Activated CD4-positive, alpha-beta T cell treated with anti-CD3 and anti-CD28 coated beads, Interleukin-10, Interleukin-2, amounts not matched to agents 100 ng/mL and 50 ng/mL, durations not matched to agents 16 hours and 8 hours (primary cell): Measurements from ENCODE around the gene MYBPHL.

ENCODE experiments used
- DNase-seq: peaks from one replicate; pipeline ENCODE4 v3.0.0-alpha.2; 2020

MYBPHL gene

DNA sequence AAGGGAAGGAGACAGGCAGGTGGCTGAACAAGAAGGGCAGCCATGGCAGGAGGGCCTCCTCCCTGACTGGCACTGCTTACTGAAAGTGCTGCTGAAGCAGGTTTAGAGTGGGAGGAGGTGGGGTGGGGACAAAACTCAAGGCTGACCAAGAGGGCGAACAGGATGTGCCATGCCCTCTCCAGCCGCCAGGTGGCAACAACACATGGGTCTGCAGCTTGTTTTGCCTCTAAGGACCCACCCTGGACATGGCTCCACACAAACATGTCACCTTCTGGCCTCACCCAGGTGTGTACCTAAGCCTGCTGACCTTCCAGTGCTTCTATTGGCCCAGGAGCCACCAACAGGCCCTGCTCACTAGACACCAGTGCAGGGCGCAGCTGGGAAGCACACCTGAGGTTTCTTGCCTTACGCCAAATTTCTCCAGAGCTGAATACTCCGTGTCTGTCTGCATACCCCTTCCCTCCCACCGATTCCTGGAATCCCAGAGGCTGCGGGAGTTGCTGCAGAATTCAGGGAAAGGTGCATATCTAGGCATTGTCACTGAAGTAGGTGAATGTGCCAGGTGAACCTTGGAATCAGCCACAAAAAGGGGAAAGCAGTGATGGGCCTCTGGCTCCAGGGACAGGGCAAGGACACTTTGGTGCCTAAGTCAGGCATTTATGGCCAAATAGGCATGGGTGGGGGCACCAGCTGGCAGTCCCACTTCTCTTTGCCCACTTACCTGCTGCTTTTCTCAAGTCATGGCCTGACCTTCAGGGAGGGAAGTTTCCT lies 29.2 kb downstream of the MYBPHL start:
- DNase-seq: peak; percentile 77

DNA sequence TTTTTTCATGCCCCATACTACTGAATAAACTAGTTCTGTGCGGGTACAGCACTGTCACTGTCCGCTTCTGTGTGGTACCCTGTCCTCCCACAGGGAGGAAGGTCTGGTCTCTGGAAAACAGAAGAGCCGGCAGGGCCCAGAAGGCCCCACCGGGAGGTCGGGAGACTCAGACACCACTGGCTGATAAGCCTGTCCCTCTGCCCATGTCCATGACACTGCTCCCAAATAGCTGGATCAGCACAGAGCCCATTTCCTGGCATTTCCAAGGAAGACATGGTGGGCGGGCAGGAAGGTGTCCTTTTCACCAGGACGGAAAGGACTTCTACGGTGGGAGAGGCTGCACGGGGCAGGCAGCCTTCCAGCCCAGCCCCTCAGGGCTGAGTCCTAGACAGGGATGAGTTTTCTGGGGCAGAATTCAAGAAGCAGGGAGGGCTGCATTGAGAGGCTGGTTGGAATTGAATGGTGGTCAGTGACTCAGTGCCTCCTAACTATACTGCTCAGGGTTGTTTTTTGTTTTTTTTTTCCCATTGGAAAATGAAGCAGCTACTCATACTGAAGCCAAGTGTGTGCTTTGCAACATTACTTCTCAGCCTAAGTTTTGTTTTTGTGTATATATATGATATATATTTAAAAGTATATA lies 31.0 kb downstream of the MYBPHL start:
- DNase-seq: no peak

DNA sequence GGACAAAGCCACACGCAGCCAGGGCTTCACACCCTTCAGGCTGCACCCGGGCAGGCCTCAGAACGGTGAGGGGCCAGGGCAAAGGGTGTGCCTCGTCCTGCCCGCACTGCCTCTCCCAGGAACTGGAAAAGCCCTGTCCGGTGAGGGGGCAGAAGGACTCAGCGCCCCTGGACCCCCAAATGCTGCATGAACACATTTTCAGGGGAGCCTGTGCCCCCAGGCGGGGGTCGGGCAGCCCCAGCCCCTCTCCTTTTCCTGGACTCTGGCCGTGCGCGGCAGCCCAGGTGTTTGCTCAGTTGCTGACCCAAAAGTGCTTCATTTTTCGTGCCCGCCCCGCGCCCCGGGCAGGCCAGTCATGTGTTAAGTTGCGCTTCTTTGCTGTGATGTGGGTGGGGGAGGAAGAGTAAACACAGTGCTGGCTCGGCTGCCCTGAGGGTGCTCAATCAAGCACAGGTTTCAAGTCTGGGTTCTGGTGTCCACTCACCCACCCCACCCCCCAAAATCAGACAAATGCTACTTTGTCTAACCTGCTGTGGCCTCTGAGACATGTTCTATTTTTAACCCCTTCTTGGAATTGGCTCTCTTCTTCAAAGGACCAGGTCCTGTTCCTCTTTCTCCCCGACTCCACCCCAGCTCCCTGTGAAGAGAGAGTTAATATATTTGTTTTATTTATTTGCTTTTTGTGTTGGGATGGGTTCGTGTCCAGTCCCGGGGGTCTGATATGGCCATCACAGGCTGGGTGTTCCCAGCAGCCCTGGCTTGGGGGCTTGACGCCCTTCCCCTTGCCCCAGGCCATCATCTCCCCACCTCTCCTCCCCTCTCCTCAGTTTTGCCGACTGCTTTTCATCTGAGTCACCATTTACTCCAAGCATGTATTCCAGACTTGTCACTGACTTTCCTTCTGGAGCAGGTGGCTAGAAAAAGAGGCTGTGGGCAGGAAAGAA lies 32.0 kb downstream of the MYBPHL start:
- DNase-seq: no peak

DNA sequence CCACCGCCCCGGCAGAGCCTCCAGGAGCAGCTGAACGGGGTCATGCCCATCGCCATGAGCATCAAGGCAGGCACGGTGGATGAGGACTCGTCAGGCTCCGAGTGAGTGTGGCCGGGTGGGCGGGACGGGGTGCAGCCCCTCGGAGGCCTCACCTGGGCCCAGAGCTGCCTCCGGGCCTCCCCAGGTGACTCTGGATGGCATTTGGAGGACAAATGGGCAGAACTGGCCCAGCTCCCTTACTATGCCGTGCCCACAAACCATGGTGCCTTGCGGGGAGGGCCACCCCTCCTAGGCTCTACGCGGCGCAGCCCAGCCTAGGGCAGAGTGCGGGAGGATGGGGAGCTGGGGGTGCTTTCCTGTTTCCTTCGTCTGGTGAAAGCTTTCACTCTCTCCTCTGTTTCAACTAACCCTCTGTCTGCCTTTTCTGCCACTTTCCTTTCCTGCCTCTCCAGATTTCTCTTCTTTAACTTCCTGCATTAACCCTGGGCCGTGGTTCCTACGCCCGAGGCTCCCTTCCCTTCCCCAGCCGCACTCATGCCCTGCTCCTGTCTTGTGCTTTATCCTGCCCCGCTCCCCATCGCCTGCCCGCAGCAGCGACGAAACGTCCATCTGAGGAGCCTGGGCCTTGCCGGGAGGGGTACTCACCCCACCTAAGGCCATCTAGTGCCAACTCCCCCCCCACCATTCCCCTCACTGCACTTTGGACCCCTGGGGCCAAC lies 33.1 kb downstream of the MYBPHL start:
- DNase-seq: no peak

DNA sequence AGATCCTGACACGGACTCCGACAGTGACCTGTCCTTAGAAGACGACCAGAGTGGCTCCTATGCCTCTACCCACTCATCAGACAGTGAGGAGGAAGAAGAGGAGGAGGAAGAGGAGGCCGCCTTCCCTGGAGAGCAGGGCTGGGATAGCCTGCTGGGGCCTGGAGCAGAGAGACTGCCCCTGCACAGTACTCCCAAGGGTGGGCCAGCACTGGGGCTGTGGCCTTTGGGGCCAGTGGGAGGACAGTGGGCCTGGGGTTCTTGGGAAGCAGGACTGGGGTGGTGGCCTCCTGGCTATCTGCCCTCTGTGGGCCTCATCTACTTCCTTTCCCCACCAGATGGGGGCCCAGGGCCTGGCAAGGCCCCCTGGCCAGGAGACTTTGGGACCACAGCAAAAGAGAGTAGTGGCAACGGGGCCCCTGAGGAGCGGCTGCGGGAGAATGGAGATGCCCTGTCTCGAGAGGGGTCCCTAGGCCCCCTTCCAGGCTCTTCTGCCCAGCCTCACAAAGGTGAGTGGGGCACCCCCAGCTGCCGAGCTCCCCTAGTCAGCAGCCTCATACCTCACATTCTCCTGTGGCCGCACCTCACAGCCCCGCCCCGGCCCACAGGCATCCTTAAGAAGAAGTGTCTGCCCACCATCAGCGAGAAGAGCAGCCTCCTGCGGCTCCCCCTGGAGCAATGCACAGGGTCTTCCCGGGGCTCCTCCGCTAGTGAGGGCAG lies 33.8 kb downstream of the MYBPHL start:
- DNase-seq: no peak

DNA sequence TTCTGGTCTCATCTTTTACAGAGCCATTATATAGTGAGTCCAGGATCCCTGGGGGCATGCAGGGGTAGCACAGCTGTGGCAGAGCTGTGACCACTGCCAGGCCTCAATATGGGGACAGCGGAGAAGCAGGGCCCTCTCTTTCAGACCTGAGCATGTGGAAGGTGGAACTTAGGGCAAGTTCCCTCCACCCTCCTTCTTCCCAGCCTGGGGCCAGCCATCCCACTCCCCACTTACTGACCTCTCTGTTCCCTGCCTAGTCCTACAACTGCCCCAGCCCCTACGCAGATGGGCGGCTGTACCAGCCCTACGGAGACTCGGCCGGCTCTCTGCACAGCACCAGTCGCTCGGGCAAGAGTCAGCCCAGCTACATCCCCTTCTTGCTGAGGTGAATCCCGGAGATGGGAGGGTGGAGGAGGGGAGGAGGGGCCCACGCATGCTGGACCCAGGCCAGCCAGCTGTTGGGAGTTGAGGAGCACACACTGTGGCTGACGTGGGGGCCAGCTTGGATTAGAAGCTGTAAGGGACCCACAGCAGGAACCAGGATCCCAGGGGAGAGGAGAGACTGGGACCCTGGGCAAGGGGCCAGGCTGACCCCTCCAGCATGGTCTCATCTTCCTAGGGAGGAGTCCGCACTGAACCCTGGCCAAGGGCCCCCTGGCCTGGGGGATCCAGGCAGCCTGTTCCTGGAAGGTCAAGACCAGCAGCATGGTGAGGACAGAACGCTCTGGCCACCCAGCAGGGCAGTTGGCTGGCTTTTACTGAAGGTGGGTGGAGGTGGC lies 34.6 kb downstream of the MYBPHL start:
- no peak for DNase-seq

DNA sequence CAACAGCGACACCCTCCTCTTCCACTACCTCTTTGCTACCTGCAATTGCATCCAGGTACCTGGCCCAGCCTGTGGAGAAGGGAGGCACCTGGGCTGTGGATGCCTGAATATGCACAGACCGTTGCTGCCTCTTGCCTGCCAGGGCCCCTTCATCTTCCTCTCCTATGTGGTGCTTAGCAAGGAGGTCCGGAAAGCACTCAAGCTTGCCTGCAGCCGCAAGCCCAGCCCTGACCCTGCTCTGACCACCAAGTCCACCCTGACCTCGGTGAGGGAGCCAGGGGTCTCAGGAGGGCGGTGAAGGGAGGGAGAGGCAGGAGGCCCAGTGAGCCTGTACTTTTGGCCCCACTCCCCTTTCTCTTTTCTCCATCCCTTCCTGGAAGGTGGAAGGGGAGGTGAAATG lies 35.4 kb downstream of the MYBPHL start:
- DNase-seq: no peak

DNA sequence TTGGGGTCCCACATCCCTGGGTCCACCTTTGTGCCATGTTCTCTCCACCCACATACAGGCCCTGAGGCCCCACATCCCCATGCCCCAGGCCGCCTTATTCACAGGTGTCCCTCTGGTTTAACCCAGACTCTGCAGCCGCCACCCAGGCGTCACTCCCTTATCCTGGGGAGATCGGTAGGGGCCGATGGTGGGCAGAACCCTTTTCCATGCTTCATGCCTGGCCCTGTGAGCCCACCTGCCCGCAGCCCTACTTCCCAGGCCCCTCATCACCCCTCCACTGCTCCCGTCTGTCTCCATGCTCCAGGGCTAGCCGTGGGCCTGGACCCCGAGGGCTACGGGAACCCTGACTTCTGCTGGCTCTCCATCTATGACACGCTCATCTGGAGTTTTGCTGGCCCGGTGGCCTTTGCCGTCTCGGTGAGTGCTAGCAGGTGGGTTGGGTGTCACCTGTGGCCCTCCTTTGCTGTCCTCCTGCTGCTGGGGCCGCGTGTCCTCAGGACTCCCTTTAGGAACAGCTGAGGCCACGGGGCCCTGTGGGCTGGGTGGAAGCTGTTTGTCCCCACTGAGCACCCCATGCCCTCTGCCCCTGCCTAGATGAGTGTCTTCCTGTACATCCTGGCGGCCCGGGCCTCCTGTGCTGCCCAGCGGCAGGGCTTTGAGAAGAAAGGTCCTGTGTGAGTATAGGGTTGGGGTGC lies 36.0 kb downstream of the MYBPHL start:
- DNase-seq: no peak

DNA sequence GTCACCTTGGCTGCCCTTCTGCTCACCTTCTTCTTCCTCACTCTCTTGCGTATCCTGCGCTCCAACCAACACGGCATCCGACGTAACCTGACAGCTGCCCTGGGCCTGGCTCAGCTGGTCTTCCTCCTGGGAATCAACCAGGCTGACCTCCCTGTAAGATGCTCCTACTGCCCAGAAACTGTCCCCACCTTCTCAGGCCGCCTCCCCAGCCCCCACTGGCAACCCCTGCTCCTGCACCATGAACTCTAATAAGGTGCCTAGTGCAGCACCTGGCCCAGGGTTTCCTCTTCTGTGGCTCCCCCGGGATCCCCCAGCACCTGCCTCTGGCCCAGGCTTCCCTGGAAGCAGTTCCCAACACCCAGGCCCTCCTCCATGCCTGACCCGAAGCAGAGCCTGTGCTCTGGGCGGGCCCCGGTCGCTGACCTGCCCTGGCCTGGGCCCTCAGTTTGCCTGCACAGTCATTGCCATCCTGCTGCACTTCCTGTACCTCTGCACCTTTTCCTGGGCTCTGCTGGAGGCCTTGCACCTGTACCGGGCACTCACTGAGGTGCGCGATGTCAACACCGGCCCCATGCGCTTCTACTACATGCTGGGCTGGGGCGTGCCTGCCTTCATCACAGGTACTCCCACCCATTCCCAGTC lies 36.7 kb downstream of the MYBPHL start:
- DNase-seq: no peak

DNA sequence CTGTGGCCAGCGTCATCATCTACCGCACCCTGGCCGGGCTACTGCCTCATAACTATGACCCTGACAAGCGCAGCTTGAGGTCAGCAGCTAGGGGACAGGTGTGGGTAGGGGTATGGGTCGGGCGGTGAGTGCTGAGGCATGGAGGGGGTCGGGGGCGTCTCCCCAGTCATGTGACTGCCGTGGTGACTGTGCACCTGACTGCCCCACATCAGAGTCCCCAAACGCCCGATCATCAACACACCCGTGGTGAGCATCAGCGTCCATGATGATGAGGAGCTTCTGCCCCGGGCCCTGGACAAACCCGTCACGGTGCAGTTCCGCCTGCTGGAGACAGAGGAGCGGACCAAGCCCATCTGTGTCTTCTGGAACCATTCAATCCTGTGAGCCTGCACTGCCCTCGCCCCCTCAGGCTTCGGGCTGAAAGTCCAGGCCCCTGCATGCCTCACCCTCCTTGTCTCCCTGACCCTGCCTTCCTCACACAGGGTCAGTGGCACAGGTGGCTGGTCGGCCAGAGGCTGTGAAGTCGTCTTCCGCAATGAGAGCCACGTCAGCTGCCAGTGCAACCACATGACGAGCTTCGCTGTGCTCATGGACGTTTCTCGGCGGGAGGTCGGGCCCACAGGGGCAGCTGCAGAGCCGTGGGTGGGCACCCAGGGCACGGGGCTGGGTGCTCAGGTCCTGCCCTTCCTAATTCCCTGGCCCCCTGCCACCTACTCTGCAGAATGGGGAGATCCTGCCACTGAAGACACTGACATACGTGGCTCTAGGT lies 37.4 kb downstream of the MYBPHL start:
- no peak for DNase-seq

DNA sequence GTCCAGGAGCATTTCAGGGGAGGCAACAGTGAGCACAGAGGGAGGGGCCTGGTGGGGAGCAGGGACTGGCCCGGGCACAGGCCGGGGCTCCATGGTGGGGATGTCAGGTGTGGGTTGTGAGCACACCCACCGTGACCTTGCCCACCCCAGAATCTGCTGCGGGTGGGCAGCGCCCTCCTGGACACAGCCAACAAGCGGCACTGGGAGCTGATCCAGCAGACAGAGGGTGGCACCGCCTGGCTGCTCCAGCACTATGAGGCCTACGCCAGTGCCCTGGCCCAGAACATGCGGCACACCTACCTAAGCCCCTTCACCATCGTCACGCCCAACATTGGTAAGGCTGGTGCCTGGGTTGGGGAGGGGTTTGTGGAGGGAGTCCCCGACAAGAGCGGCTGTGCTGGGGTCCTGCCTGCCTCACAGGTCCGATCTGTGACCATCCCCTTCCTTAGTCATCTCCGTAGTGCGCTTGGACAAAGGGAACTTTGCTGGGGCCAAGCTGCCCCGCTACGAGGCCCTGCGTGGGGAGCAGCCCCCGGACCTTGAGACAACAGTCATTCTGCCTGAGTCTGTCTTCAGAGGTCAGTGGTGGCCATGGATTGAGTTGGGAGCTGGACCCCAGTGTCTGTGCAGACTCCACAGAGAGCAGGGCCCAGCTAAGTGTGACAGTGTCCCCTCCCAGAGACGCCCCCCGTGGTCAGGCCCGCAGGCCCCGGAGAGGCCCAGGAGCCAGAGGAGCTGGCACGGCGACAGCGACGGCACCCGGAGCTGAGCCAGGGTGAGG lies 38.2 kb downstream of the MYBPHL start:
- no peak for DNase-seq

DNA sequence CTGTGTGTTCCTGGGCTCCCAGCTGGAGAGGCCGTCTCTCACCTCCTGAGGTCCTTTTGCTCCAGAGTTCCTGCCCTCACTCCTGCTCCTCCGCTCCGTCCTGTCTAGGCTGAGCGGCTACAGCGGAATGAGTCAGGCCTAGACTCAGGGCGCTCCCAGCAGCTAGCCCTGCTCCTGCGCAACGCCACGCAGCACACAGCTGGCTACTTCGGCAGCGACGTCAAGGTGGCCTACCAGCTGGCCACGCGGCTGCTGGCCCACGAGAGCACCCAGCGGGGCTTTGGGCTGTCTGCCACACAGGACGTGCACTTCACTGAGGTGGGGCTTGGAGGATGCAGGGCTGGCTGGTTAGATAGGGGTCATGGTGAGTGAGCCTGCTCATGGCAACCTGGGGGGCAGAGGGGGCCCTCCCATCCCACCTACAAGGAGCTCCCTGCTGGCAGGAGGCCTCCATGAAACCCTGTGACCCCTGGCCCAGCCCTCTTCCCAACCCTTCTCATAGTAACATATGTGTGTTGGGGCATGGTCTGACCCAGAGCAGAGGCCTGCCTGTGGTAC lies 39.0 kb downstream of the MYBPHL start:
- no peak for DNase-seq

DNA sequence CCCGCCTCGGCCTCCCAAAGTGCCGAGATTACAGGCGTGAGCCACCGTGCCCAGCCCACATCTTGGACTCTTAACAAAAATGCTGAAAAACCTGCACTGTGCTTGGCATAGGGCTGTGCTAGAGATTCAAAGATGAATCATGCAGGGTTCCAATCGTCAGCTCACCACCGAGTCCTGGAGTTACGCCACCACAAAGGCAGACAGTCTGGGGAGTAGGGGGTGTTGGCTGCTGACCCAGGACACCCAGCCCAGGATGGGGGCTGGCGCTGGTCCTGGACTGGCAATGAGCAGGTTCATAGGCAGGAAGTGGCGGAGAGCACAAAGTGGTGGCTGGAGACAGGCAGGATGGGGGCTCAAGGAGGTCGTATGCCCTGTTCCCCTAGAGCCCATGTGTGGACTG lies 39.8 kb downstream of the MYBPHL start:
- no peak for DNase-seq

DNA sequence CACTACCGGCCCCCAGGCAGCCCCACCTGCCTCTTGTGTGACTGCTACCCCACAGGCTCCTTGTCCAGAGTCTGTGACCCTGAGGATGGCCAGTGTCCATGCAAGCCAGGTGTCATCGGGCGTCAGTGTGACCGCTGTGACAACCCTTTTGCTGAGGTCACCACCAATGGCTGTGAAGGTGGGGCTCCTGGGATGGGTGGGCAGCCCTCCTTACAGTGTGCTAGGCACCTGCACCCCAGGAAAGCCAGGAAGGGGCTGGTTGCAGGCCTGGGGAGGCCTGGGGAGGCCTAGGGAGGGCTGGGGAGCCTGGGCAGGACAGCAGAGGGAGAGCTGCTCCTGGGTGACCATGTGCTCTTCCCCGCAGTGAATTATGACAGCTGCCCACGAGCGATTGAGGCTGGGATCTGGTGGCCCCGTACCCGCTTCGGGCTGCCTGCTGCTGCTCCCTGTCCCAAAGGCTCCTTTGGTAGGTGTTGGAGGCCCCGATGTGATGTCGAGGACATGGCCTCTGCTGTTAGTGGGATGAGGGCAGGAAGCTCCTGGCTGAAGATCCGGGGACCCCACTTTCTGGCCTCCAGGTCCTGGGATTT lies 41.0 kb downstream of the MYBPHL start:
- no peak for DNase-seq

DNA sequence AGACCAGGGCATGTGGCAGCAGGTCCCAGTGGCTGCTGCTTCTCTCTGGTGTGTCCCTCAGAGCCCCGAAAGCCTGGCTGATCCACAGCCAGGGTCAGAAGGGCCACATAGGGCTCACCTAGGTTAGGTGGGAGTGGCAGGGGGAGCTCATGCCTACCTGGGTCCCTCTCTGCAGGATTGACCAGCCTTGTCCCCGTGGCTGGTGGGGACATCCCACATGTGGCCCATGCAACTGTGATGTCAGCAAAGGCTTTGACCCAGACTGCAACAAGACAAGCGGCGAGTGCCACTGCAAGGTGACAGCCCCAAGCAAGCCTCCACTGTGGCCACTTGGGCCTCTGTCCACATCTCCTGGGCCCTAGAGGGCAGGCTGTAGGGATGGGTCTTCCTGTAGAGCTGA lies 41.8 kb downstream of the MYBPHL start:
- DNase-seq: no peak

DNA sequence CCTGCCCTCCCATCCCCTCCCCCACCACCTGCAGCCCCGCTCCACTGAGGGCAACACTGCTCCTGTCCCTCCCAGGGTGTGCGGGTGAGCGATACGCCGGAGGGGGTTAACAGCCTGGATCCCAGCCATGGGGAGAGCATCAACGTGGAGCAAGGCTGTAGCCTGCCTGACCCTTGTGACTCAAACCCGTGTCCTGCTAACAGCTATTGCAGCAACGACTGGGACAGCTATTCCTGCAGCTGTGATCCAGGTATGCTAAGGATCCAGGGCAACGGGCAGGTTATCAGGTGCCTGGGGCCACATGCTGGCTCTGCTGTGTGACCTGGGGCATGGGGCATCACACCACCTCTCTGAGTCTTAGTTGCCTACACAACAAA lies 42.4 kb downstream of the MYBPHL start:
- DNase-seq: no peak

DNA sequence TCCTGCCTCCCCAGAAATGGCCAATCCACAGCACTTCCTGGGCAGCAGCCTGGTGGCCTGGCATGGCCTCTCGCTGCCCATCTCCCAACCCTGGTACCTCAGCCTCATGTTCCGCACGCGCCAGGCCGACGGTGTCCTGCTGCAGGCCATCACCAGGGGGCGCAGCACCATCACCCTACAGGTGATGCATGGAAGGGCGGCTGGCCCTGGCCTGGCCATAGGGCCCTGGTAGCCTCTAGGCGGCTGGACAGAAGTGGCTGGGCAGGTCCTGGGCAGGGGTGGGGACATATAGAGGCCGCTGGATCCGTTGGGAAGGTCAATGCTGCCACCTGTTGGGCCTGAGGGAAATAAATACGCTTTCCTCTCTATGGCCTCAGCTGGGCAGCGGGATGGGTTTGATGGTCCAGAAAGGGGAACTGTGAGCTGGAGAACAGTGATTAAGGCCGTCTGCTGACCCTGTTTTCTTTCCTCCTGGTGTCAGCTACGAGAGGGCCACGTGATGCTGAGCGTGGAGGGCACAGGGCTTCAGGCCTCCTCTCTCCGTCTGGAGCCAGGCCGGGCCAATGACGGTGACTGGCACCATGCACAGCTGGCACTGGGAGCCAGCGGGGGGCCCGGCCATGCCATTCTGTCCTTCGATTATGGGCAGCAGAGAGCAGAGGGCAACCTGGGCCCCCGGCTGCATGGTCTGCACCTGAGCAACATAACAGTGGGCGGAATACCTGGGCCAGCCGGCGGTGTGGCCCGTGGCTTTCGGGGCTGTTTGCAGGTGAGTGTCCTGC lies 43.0 kb downstream of the MYBPHL start:
- peak; percentile 81 for DNase-seq
